ENCODE results near the gene DNAAF1.

DNA sequence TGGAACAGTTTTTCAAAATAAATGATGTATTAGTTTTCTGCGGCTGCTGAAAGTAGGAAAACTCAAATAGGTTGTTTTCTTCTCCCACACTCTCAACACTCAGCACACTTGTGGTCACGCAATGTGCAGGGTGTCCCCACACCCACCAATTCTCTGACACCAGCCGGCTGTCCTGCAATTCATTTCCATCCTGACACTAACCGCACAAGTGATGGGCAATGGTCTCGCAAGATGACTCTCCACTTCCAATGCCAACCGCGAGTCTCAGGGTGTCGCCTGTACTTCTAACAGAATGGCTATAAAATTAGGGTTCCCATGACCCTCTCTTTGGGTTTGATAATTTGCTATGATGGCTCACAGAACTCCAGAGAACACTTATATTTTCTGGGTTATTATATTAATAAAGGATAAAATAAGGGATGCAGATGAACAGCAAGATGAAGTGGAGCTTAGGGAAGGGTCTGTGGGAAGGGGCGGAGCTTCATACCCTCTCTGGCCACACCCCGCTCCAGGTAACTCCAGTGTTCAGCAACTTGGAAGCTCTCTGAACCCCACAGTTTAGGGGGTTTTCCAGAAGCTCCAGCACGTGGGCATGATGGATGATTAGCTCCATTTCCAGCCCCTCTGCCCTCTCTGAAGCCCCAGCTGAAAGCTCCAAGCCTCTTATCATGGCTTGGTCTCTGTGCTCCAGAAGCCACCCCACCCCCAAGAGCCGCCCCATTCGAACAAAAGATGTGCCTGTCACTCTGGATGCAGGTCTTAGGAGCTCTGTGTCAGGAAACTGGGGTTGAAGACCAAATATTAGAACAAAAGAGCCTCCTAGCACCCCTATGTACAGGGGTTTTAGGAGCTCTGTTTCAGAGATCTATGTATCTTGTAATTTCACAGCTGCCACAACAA is 21.9 kb downstream of the DNAAF1 start:
- TF ChIP-seq, protein P1, sequence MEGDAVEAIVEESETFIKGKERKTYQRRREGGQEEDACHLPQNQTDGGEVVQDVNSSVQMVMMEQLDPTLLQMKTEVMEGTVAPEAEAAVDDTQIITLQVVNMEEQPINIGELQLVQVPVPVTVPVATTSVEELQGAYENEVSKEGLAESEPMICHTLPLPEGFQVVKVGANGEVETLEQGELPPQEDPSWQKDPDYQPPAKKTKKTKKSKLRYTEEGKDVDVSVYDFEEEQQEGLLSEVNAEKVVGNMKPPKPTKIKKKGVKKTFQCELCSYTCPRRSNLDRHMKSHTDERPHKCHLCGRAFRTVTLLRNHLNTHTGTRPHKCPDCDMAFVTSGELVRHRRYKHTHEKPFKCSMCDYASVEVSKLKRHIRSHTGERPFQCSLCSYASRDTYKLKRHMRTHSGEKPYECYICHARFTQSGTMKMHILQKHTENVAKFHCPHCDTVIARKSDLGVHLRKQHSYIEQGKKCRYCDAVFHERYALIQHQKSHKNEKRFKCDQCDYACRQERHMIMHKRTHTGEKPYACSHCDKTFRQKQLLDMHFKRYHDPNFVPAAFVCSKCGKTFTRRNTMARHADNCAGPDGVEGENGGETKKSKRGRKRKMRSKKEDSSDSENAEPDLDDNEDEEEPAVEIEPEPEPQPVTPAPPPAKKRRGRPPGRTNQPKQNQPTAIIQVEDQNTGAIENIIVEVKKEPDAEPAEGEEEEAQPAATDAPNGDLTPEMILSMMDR (conservative IDR thresholded peaks at IDR 0.05; ENCODE audit: low read depth, low read length): no peak
- no peak for TF ChIP-seq POLR2A (IDR thresholded peaks at IDR 0.05; ENCODE audit: low read depth, low read length)
